ENCODE data around the gene SORL1. TPM values are rescaled to one million over a fixed set of nuclear protein-coding genes. Genes with fewer than 3 reads are reported as not detected.

SORL1 gene
- total RNA-seq, 2 experiments from 2014 or later, result 47.5 to 47.9 TPM

DNA sequence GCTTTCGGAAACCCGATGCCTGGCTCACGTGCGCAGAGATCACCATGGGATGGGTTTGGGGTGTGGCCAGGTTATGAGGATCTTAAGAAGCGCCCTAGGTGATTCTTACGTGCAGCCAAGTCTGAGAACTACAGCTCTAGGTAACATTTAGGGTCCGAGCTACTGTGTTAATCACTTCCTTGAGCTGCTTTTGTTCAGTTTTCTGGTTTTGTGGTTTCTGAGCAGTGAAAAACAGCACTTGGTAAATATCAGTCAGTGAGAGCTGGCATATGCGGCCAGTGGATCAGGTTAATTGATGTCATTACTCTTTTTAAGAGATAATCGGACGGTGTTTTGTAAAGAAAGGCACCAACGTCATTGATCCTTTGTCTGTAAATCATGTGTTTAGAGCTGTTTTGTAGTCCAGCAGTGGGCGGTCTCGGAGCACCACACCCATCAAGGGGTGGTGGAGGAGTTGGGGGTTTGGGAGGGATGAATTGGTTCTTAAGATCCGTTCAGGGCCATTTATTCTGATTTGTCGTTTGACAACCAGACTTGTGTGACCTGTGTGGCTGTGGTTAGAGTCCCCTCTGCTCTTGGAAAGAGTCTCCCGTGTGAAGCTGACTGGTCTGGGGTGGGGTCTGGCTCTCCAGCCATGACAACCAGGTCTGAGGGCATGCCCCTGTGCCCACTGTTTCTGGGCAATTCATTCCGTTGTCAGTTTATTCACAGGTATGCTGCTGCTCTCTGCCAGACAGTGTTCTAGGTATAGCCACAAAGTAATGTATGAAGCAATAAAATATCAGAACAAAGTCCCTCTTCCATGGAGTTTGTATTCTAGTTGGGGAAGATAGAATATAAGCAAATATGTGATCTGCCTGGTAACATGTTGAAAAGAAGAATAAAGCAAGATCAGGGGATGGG lies 62.6 kb downstream of the SORL1 start:
- Mint-ChIP-seq H3K36me3 (peaks cover 66% of the 10 kb centered on the region), H3K4me3 (peak overlapping the region; percentile 32), H3K27ac (peak overlapping the region; percentile 86), H3K4me1 (peaks cover 62% of the 10 kb centered on the region), H3K27me3 (no peaks in the 10 kb centered on the region), H3K9me3 (no peaks in the 10 kb centered on the region)
- no peak for DNase-seq

DNA sequence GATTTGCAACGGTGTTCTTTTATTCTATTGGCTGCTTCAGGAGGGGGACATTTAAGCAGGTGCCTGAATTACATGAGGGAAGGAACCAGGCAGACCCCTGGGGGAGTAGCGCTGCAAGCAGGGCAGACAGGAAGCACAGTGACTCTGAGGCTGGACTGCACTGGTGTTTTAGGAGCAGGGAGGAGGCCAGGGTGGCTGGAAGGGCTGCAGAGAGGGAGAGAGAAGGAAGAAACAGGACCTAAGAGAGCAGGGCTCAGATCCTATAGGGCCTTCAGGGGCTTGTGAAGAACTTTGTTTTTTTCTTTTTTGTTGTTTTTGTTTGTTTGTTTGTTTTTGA lies 63.2 kb downstream of the SORL1 start:
- Mint-ChIP-seq H3K27ac (peak overlapping the region; percentile 86), H3K4me1 (peaks cover 62% of the 10 kb centered on the region), H3K9me3 (no peaks in the 10 kb centered on the region), H3K27me3 (no peaks in the 10 kb centered on the region), H3K4me3 (peak overlapping the region; percentile 32), H3K36me3 (peaks cover 69% of the 10 kb centered on the region)
- no peak for DNase-seq

DNA sequence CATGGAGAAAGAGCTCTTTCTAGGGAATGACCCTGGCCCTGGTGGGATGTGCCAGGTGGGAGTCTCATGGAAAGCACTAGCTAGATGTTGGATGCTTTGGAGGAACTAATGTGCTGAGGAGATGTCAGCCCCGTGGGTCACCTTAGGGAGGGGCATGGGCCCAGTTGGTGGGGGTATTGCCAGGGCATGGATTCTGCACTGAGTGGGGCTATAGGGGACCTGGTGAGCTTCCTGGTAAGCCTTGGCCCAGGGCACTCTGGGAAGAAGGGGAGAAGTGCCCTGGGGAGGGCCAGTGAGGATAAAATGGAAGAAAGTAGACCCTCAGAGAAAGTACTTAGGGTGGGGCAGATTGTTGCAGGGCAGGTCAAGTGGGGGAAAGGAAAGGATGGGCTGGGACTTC lies 65.9 kb downstream of the SORL1 start:
- Mint-ChIP-seq H3K27ac (peak overlapping the region; percentile 32), H3K4me3 (no peak overlapping the region), H3K27me3 (no peaks in the 10 kb centered on the region), H3K36me3 (peaks cover 65% of the 10 kb centered on the region), H3K4me1 (peaks cover 62% of the 10 kb centered on the region), H3K9me3 (no peaks in the 10 kb centered on the region)
- no peak for DNase-seq

DNA sequence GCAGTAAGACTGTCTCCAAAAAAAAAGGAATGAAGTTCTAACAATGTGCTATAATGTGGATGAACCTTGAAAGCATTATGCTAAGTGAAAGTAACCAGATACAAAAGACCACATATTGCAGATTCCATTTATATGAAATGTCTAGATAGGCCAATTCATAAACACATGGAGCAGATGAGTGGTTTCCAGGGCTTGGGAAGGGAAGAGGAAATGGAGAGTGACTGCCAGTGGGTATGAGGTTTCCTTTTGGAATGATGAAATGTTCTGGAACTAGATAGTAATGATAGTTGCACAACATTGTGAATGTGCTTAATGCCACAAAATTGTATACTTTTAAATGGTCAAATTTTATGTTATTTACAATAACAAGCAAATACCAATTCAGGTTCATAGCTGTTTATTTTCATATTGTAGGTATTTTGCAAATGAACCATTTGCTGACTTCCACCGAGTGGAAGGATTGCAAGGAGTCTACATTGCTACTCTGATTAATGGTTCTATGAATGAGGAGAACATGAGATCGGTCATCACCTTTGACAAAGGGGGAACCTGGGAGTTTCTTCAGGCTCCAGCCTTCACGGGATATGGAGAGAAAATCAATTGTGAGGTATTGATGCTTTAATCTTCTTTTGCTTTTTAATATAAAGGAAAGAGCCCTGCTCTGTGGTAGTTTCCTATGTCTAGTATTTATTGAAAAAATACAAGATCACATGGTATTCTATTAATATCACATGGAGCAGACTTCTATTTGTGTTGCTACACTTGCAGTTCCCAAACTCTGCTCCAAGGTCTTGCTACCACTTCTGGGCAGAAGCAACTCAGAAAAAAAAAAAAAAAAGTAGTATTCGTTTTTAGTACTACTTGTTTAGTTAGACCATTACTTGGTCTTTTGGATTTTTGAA lies 68.4 kb downstream of the SORL1 start:
- H3K27ac Mint-ChIP-seq, result peak overlapping the region; percentile 80
- peaks cover 66% of the 10 kb centered on the region for H3K36me3 Mint-ChIP-seq
- no peak for DNase-seq
- peaks cover 6% of the 10 kb centered on the region for H3K9me3 Mint-ChIP-seq
- H3K27me3 Mint-ChIP-seq, result no peaks in the 10 kb centered on the region
- H3K4me1 Mint-ChIP-seq, result peaks cover 44% of the 10 kb centered on the region
- no peak overlapping the region for H3K4me3 Mint-ChIP-seq

DNA sequence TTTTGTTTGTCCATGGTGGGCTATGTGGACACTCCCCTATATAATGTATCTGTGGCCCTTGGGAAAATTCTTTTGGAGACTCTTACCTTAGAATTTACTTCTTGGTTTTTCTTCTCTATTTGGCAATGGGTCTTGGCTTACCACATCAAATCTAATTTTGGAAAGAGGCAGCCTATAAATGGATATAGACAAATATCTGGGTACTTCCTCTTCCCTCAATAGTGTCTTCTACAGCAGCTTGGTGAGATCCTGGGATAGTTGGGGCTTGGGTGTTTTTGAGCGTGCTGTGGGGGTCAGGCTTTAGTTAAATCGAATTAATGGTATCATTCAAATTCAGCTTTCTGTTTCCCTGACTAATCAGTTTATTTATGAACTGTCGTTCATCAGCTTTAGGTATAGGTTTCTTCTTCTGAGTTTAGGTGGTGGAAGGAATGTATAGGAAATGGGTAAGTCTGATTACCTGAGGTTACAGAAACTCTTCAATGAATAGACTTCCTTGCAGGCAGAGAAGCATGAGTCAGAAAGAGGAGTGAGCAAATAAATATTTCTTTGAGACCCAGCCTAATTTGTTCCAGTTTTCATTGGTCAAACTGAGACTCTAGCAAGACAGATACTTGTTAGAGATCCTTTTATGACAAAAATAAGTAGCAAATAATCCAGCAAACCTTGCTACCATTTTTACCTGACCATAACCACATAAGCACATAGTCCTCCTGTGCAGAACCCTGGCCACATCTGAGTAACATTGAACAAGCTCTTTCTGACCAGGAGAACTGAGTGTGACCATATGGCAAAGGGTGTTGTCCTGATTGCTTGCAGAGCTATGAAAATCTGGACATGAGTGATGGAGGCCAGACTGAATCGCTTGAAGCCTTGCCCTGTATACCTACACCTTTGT lies 69.3 kb downstream of the SORL1 start:
- Mint-ChIP-seq H3K9me3 (peaks cover 8% of the 10 kb centered on the region), H3K4me1 (peaks cover 39% of the 10 kb centered on the region), H3K27ac (peak overlapping the region; percentile 75), H3K36me3 (peaks cover 68% of the 10 kb centered on the region), H3K4me3 (no peak overlapping the region), H3K27me3 (no peaks in the 10 kb centered on the region)
- no peak for DNase-seq

DNA sequence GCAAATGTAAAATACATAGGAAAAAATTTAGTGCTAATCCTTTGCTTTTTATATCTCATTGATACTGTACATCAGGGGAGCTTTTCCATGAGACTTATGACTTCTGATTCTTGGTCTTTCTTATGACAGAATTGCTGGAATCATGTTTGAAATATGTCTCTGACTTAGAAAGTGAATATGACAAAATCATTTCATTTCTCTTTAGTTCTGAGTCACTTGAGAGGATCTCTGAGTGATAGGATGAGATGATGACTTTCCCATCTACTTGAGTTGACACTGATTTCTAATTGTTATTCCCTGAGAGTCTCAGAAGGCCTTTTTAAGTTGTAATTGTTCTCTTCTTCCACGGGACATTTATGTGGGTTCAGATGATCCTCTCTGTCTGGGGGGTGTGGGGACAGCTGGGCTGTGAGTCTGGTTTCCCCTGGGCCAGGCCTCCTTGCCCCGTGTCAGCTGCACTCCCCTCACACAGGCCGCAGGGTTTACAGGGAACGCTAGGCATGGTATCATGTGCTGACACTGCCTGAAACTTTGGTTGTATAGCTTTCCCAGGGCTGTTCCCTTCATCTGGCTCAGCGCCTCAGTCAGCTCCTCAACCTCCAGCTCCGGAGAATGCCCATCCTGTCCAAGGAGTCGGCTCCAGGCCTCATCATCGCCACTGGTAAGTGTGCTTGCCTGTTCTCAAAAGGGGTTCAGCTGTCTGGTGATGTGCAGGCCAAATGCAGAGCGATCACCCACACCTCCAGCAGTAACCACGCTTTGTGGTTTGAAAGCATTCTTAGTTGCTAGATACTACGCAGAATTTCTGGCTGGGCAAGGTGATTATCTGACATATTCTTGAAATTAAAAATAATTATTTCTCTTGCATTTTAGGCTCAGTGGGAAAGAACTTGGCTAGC lies 70.2 kb downstream of the SORL1 start:
- H3K4me3 Mint-ChIP-seq, result no peak overlapping the region
- no peak for DNase-seq
- H3K27me3 Mint-ChIP-seq, result no peaks in the 10 kb centered on the region
- H3K4me1 Mint-ChIP-seq, result peaks cover 42% of the 10 kb centered on the region
- H3K36me3 Mint-ChIP-seq, result peaks cover 70% of the 10 kb centered on the region
- peaks cover 11% of the 10 kb centered on the region for H3K9me3 Mint-ChIP-seq
- H3K27ac Mint-ChIP-seq, result peak overlapping the region; percentile 75

DNA sequence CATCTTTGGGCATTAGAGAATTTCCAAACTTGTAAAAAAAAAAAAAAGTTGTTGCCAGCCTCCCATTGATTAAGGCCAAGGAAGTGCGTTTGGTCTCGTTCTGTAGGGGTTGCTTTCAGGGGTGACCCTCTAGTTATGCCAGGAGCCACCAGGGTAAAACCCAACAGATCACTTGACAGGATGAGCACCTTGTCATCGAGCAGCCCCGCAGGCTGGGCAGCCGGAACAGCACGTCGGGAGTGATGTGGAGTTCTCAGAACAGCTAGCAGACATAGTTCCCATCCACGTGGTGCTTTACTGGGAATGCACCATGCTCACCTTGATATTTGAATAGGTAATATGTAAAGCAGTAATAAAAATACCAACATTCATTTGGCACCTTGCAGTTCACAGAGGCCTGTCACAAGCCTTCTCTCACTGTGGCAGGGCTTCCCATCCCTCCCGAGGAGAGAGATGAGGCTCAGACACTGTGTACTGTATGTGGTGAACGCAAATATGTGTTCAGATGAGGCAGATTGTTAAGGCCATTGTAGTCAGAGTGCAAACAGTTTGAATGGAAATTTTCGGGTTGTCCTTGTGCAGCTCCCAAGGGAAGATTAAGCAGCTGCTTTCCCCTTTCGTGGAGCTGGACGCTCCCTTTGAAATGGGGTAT lies 71.6 kb downstream of the SORL1 start:
- no peak for DNase-seq
- Mint-ChIP-seq H3K36me3 (peaks cover 69% of the 10 kb centered on the region), H3K9me3 (peaks cover 13% of the 10 kb centered on the region), H3K27me3 (no peaks in the 10 kb centered on the region), H3K27ac (no peak overlapping the region), H3K4me1 (peaks cover 38% of the 10 kb centered on the region), H3K4me3 (no peak overlapping the region)

DNA sequence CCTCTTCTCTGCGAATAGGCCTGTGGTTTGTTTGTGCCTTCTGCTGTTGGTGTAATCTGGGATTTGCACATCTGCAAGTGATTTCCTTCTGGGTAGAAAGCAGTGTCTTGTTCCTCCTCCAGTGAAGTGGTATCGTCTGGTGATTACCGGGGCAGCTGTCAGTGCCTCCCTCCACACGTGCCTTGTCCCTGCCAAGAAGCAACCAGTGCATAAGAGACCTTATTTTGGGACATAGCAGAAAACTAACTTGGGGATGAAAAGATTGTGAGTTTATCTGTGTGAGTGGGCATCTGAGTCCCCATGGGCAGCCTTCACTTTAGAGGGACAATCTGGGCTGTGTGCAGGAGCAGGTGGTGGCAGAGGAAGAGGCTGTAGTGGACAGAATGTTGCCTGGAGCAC lies 72.1 kb downstream of the SORL1 start:
- Mint-ChIP-seq H3K4me1 (peaks cover 39% of the 10 kb centered on the region), H3K36me3 (peaks cover 74% of the 10 kb centered on the region), H3K9me3 (peaks cover 15% of the 10 kb centered on the region), H3K27ac (peak overlapping the region; percentile 23), H3K27me3 (no peaks in the 10 kb centered on the region), H3K4me3 (no peak overlapping the region)
- no peak for DNase-seq

DNA sequence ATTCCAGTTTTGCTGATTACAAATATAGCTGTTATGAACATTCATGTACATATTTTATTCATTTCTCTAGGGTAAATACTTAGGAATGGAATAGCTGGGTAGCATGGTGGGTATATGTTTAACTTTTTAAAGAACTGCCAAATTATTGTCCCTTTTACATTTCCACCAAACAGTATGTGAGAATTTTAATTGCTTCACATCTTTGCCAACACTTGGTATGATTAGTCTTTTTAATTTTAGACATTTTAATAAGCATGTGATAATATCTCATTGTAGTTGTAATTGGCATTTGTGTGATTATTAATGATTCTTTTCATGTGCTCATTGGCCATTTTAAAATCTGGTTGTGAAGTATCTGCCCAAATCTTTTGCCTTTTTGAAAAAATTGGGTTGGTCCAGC lies 73.3 kb downstream of the SORL1 start:
- Mint-ChIP-seq H3K9me3 (peaks cover 20% of the 10 kb centered on the region), H3K36me3 (peaks cover 75% of the 10 kb centered on the region), H3K27me3 (no peaks in the 10 kb centered on the region), H3K27ac (no peak overlapping the region), H3K4me3 (no peak overlapping the region), H3K4me1 (peaks cover 33% of the 10 kb centered on the region)
- no peak for DNase-seq

DNA sequence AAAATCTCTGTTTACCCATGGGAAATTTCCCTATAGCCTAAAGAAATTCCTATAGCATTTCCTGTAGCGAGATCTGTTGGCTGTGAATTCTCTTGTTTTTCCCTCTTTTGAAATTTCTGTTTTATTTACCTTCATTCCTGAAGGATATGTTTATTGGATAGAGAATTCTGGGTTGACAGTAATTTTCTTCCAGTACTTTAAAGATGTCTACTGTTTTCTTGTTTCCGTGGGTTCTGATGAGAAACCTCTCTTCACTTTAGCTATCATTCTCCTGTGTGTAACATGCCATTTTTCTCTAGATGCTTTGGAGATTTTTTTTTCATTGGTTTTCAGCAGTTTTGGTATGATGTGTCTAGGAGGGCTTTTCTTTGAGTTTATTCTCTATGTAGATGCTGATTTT lies 78.1 kb downstream of the SORL1 start:
- peaks cover 72% of the 10 kb centered on the region for H3K36me3 Mint-ChIP-seq
- DNase-seq, result no peak
- no peak overlapping the region for H3K27ac Mint-ChIP-seq
- H3K4me3 Mint-ChIP-seq, result no peak overlapping the region
- H3K9me3 Mint-ChIP-seq, result peaks cover 20% of the 10 kb centered on the region
- H3K27me3 Mint-ChIP-seq, result no peaks in the 10 kb centered on the region
- peaks cover 40% of the 10 kb centered on the region for H3K4me1 Mint-ChIP-seq

DNA sequence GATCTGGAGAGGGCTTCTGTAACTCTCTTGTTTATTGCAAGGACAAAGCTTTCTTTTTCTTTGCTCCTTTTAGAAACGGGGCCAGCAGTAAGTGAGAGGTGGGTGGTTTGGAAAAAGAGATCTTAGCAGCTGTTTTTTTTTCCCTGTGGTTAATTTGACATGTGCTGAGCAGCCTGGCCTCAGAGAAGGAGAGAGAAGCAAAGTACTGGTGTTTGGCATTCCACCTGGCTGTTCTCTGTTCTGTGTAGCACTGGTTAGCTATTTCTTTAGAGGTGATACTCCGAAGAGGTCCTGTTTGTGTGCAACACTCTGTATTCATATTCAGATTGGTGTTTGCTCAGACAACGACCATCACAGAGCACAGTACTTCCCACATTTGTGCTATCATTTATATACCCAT lies 81.5 kb downstream of the SORL1 start:
- DNase-seq, result no peak
- Mint-ChIP-seq H3K4me3 (peak overlapping the region; percentile 26), H3K9me3 (peaks cover 14% of the 10 kb centered on the region), H3K4me1 (peaks cover 48% of the 10 kb centered on the region), H3K27ac (peak overlapping the region; percentile 62), H3K36me3 (peaks cover 63% of the 10 kb centered on the region), H3K27me3 (no peaks in the 10 kb centered on the region)

DNA sequence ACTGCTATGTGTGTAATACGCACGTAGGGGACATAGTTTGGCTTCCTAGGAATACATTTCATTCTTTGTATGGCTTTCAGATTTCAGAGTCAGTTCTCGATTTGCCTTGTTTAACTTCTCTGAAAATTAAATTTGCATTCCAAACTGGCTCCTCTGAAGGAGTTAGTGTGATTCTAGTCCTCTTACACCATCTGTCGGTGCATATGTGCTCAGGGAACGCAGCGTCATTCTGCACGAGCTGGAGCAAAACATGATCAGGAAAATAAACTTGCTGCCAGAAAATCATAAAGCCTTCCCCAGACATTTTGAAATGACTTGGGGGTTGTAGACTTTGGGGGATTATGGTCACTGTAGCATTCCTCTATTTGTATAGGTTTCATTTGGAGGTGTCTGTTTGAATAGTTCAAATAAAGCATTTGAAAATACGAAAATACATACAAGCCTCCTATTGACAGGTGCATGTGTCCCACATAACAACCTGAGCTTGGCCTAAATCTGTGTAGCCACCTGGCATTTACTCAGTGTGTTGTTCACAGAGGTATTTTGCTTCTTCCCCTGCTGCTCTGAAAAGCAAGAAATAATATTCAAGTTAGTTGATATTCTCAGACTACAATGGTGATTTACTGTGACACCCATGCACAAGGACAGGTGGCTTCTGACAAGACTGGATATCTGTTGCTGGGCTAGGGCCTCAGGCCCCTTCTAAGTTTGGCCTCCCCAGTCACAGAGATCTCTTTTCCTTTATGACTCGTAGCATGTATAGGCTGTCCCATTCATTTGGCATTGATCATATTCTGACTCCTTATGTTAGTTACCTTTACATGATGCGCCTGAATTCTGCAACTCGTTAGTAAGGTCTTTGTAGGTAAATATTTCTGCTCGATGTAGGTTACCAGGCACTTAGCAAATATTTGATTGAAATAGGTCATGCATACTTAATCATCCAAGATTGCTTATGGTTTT lies 82.3 kb downstream of the SORL1 start:
- Mint-ChIP-seq H3K9me3 (peaks cover 11% of the 10 kb centered on the region), H3K4me3 (no peak overlapping the region), H3K4me1 (peaks cover 51% of the 10 kb centered on the region), H3K27me3 (no peaks in the 10 kb centered on the region), H3K36me3 (peaks cover 60% of the 10 kb centered on the region), H3K27ac (peak overlapping the region; percentile 19)
- no peak for DNase-seq
